HL-60 (cell line): Measurements from ENCODE around the gene SMIM7.
"Not testable (repeated sequence)": the region's sequence is repeated elsewhere in the genome, so short reads cannot be mapped to it uniquely, and the experiment has no call there.

ENCODE experiments used
- DNase-seq, 2 experiments: peaks; one replicate each; pipeline ENCODE4 v3.0.0-alpha.2; 2010 to 2020; ENCODE audit warnings: low read depth in 1 of 2, low spot score in 1 of 2
- H3K27ac ChIP-seq: fragments of 250-450 bp; sonication (Bioruptor Pico); replicated peaks from 2 replicates; pipeline ENCODE4 v1.5.1; 2020; ENCODE audit warnings: mild to moderate bottlenecking, moderate library complexity
- H3K27me3 ChIP-seq: fragments of 250-450 bp; sonication (Bioruptor Pico); 2 replicates; pipeline ENCODE4 v1.5.1; 2021; ENCODE audit warnings: mild to moderate bottlenecking, moderate library complexity; ENCODE audit not compliant: insufficient read depth, poor library complexity, severe bottlenecking
- H3K4me3 ChIP-seq: replicated peaks from 2 replicates; pipeline ENCODE4 v1.5.1; 2011; ENCODE audit warnings: mild to moderate bottlenecking, control low read depth, low read length; ENCODE audit not compliant: insufficient read depth
- GABPA ChIP-seq: IDR thresholded peaks from 2 replicates; pipeline ENCODE4 v1.6.1; 2012; ENCODE audit warnings: low read depth
- POLR2AphosphoS5 ChIP-seq: IDR thresholded peaks from 2 replicates; pipeline ENCODE4 v1.6.1; 2012; ENCODE audit warnings: low read depth
- SPI1 ChIP-seq: IDR thresholded peaks from 2 replicates; pipeline ENCODE4 v1.6.1; 2012; ENCODE audit warnings: low read depth, mild to moderate bottlenecking, borderline replicate concordance
- TF ChIP-seq, protein P1 (sequence below): IDR thresholded peaks from one replicate; pipeline ENCODE4 v1.5.1; 2011; ENCODE audit warnings: low read length, control low read depth, inconsistent platforms; ENCODE audit not compliant: insufficient read depth
- TF ChIP-seq, protein P2 (sequence below): IDR thresholded peaks from 2 replicates; pipeline ENCODE4 v1.6.1; 2012; ENCODE audit warnings: low read depth; ENCODE audit not compliant: insufficient replicate concordance

Gene SMIM7

DNA sequence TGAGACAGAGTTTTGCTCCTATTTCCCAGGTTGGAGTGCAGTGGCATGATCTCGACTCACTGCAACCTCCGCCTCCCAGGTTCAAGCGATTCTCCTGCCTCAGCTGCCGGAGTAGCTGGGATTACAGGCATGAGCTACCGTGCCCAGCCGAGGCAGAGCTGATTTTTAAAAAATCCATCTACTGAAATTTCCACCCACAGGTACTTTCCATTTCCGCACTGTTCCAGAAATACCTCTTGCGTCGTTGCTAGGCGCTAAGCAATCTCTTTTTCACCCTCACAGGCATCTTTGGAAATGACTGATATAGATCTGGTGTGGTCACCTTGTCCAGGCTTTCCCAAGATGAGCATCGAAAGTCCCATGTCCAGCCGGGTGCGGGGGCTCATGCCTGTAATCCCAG lies 10.3 kb upstream of the SMIM7 start:
- Histone ChIP-seq H3K27me3 (no peaks in the 10 kb centered on the region), H3K4me3 (no peak overlapping the region), H3K27ac (no peak overlapping the region)
- TF ChIP-seq, protein P1, sequence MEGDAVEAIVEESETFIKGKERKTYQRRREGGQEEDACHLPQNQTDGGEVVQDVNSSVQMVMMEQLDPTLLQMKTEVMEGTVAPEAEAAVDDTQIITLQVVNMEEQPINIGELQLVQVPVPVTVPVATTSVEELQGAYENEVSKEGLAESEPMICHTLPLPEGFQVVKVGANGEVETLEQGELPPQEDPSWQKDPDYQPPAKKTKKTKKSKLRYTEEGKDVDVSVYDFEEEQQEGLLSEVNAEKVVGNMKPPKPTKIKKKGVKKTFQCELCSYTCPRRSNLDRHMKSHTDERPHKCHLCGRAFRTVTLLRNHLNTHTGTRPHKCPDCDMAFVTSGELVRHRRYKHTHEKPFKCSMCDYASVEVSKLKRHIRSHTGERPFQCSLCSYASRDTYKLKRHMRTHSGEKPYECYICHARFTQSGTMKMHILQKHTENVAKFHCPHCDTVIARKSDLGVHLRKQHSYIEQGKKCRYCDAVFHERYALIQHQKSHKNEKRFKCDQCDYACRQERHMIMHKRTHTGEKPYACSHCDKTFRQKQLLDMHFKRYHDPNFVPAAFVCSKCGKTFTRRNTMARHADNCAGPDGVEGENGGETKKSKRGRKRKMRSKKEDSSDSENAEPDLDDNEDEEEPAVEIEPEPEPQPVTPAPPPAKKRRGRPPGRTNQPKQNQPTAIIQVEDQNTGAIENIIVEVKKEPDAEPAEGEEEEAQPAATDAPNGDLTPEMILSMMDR, result no peak
- no peak for TF ChIP-seq SPI1
- no peak for TF ChIP-seq GABPA
- no peak for TF ChIP-seq POLR2AphosphoS5
- TF ChIP-seq, protein P2, sequence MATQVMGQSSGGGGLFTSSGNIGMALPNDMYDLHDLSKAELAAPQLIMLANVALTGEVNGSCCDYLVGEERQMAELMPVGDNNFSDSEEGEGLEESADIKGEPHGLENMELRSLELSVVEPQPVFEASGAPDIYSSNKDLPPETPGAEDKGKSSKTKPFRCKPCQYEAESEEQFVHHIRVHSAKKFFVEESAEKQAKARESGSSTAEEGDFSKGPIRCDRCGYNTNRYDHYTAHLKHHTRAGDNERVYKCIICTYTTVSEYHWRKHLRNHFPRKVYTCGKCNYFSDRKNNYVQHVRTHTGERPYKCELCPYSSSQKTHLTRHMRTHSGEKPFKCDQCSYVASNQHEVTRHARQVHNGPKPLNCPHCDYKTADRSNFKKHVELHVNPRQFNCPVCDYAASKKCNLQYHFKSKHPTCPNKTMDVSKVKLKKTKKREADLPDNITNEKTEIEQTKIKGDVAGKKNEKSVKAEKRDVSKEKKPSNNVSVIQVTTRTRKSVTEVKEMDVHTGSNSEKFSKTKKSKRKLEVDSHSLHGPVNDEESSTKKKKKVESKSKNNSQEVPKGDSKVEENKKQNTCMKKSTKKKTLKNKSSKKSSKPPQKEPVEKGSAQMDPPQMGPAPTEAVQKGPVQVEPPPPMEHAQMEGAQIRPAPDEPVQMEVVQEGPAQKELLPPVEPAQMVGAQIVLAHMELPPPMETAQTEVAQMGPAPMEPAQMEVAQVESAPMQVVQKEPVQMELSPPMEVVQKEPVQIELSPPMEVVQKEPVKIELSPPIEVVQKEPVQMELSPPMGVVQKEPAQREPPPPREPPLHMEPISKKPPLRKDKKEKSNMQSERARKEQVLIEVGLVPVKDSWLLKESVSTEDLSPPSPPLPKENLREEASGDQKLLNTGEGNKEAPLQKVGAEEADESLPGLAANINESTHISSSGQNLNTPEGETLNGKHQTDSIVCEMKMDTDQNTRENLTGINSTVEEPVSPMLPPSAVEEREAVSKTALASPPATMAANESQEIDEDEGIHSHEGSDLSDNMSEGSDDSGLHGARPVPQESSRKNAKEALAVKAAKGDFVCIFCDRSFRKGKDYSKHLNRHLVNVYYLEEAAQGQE, result no peak
- DNase-seq, result no peak

DNA sequence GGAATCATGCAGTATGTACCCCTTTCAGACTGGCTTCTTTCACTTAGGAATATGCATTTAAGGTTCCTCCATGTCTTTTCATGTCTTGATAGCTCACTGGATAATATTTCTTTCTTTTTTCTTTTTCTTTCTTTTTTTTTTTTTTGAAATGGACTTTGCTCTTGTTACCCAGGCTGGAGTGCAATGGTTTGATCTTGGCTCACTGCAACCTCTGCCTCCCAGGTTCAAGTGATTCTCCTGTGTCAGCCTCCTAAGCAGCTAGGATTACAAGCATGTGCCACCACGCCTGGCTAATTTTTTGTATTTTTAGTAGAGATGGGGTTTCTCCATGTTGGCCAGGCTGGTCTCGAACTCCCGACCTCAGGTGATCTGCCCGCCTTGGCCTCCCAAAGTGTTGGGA lies 8.8 kb upstream of the SMIM7 start:
- not testable (repeated sequence) for H3K27me3 ChIP-seq, H3K4me3 ChIP-seq, DNase-seq, H3K27ac ChIP-seq

DNA sequence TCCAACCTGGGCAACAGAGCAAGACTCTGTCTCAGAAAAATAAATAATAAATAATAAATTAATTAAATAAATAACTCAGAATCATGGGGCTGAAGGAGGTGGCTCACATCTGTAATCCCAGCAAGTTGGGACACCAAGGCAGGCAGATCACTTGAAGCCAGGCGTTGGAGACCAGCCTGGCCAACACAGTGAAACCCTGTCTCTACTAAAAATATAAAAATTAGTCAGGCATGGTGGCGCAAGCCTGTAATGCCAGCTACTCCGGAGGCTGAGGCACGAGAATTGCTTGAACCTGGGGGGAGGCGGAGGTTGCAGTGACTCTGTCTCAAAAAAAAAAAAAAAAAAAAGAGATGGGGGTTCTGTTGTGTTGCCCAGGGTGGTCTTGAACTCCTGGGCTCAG lies 8.2 kb upstream of the SMIM7 start:
- DNase-seq, result no peak
- TF ChIP-seq, protein P1, result no peak
- TF ChIP-seq, protein P2, result no peak
- TF ChIP-seq POLR2AphosphoS5, result no peak
- TF ChIP-seq GABPA, result no peak
- no peak for TF ChIP-seq SPI1
- Histone ChIP-seq H3K27ac (no peak overlapping the region), H3K27me3 (no peaks in the 10 kb centered on the region), H3K4me3 (no peak overlapping the region)

DNA sequence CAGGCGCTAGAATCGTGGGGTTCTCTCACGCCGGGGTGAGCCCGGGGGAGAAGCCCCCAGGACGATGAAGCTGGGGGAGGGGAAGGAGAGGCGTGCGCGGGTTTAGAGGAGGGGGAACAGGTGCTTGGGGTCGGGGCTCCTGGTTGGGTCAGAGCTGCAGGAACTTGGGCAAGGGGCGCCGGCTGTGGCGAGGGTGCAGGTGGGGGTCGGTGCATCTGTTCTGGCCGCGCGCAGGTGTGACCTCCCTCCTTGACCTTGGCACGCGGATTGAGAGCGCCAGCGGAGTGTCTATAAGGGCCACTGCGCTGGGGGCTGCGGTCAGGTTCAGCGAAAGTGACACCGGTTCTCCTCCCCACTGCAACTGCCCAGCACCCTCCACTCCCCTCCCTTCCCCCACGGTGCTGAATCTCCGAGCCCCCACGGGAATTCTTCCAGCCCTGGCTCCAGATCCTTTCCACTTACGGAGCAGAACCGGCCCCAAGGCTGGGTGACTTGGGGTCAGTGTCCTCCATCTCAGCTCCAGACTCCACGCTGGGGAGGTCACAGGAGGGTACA lies 1.6 kb upstream of the SMIM7 start:
- no peak for DNase-seq
- Histone ChIP-seq H3K27me3 (no peaks in the 10 kb centered on the region), H3K4me3 (peak overlapping the region; percentile 92), H3K27ac (no peak overlapping the region)
- TF ChIP-seq, protein P1, result no peak
- TF ChIP-seq, protein P2, result no peak
